Astrocyte of the spinal cord (primary cell): ENCODE measurements around the gene TBC1D10B.

Experiments used
- DNase-seq: peaks from one replicate; pipeline ENCODE4 v3.0.0; 2011; ENCODE audit warnings: low read depth, low spot score
- H3K4me3 ChIP-seq: 2 replicates; pipeline ENCODE4 v1.5.1; 2011; ENCODE audit warnings: low read depth, mild to moderate bottlenecking, low read length, moderate library complexity
- CTCF ChIP-seq: IDR thresholded peaks from 2 replicates; pipeline ENCODE4 v1.5.1; 2012; ENCODE audit warnings: low read depth, mild to moderate bottlenecking, low read length, inconsistent platforms
- in situ Hi-C: cut with HindIII; loops from 2 replicates; pipeline ENCODE4 v1.10.0; 2017; ENCODE audit warnings: low sequenced_read_pairs

The TBC1D10B gene

GRCh38 chr16:30357085-30357714 lies 13.1 kb downstream of the TBC1D10B start:
- in situ Hi-C loops: no loop called here
- TF ChIP-seq CTCF: no peak
- H3K4me3 ChIP-seq: no peak overlapping the region
- DNase-seq: no peak

GRCh38 chr16:30356401-30357084 lies 13.8 kb downstream of the TBC1D10B start:
- no peak for DNase-seq
- no peak overlapping the region for H3K4me3 ChIP-seq
- in situ Hi-C loops: no loop called here
- TF ChIP-seq CTCF: no peak

DNA sequence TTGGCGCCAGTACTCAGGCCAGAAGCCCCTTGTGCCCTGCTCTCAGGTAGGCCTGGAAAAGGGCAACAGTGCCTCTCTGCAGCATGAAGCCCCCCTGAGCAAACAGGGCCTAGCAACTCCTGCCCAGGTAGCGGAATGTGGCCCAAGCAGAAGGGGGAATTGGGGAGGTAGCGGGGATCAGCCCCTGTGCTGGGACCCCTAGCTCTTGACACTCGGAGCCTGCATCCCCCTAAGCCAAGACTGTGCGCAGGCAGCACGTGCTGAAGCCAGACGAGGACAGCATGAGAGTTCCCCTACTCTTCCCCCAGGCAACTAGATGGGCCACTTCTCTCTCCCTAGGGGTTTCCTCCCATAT lies 14.4 kb downstream of the TBC1D10B start:
- no peak for DNase-seq
- H3K4me3 ChIP-seq: peak overlapping the region; percentile 95
- no peak for TF ChIP-seq CTCF
- in situ Hi-C loops: no loop called here

DNA sequence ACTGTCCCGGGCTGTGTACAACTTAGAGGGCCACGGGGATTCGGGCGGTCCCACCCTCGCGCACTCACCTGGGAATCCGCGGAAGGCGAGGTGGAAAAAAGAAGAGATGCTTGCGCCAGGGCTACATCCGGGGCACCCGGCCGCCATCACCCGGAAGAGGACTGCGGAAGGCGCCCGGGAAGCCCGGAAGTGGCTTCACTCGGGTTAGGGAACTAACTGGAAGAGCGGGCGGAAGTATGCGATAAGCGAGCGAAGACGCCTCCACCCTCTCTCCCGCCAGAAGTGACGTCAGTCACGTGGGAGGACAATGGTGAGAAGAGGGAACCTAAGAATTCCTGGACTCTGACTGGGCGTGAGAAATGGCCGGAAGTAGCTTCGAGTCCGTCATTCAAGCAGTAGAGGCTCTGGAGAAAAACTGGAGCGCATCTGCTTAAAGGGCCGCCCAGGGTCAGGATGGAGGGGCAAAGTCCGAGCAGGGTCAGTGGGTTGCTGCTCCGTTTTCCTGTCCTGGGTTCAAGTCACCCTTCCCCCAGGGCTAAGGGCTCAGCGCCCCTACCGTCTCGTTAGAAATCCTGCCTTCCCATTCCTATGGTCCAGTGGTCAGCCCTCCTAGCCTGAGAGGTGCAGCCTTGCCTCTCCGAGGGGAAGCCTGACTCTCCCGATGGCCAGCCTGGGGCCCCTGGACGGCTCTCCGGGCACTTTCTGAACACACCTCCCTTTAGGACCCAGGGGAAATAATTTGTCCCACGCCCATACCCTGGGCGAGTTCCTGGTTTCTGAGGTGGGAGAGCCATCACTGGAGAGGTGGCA lies 14.9 kb downstream of the TBC1D10B start, which contains the start of gene CD2BP2:
TSS of gene CD2BP2 (minus strand) at position 165 of the 810 bp plus-strand sequence. CDS start 627 bp downstream, outside the sequence.
- TF ChIP-seq CTCF: peak; percentile 2
- DNase-seq: peak; percentile 100
- in situ Hi-C loops: no loop called here
- peak within 1 kb of the TSS; percentile 95 for H3K4me3 ChIP-seq

DNA sequence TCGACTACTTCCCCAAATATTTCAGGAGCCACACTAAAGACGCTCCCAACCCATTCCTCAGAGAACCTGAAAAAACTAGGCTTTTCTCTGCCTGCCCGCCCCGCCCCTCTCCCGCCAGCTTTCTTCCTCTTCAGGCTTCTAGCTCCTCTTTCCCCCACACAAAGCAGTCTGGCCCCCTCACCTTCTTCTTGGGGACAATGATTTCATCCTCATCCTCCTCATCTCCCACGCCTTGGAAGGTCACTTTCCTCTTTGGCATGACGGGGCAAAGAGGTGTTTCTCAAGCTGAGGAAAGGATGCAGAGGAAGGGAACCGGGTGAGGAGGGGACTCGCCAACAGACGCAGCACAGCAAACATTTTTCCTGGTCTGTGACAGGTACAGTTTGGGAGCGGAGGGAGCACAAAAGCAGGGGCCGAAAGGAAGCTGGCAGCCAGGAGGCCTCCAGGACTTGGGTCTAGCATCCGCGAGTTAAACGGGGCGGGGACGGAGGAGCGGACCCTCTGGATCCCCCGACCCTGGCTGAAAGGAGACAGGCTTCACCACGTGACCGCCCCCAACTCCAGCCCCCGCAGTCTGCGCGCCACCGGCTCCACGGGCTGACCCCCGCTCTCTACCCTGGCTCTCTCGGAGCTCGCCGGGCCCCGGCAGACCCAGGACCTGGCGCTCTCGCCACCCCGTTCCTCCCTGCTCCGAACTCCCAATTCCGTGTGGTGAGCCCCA lies 15.7 kb downstream of the TBC1D10B start:
- no peak for DNase-seq
- in situ Hi-C loops: no loop called here
- peak overlapping the region; percentile 95 for H3K4me3 ChIP-seq
- no peak for TF ChIP-seq CTCF
